HepG2 (cell line): ENCODE data around the gene CA14. TPM values are rescaled to one million over a fixed set of nuclear protein-coding genes. Genes with fewer than 3 reads are reported as not detected.

ENCODE experiments used
- GPN1 ChIP-seq: sonication (generic); formaldehyde crosslinking; IDR thresholded peaks from 2 replicates; pipeline ENCODE4 v1.5.1; 2020; ENCODE audit warnings: missing genetic modification reagents, borderline replicate concordance
- JUN ChIP-seq: sonication (generic); formaldehyde crosslinking; IDR thresholded peaks from 2 replicates; pipeline ENCODE4 v1.4.0; 2020; ENCODE audit warnings: mild to moderate bottlenecking, missing genetic modification reagents
- ONECUT2 ChIP-seq: sonication (generic); formaldehyde crosslinking; IDR thresholded peaks from 2 replicates; pipeline ENCODE4 v1.4.0; 2020; ENCODE audit warnings: missing genetic modification reagents
- SALL1 ChIP-seq: sonication (generic); formaldehyde crosslinking; IDR thresholded peaks from 2 replicates; pipeline ENCODE4 v1.8.0; 2022; ENCODE audit warnings: mild to moderate bottlenecking, missing genetic modification reagents
- TBL1XR1 ChIP-seq: fragments of 150-350 bp; IDR thresholded peaks from 2 replicates; pipeline ENCODE4 v1.6.1; 2014; ENCODE audit warnings: borderline replicate concordance, low read length; ENCODE audit not compliant: partially characterized antibody
- ZKSCAN1 ChIP-seq: fragments of 150-350 bp; IDR thresholded peaks from 2 replicates; pipeline ENCODE4 v1.6.1; 2014; ENCODE audit warnings: low read length
- ZNF446 ChIP-seq: sonication (generic); formaldehyde crosslinking; IDR thresholded peaks from 2 replicates; pipeline ENCODE4 v1.5.0; 2020; ENCODE audit warnings: mild to moderate bottlenecking, missing genetic modification reagents
- polyA plus RNA-seq, 8 experiments: library from polyadenylated mRNA; depleted of rRNA in 3 of 8; stranded (reverse) in 7 of 8; unstranded in 1 of 8; fragments of >200 nt; fragmentation: Illumina TruSeq in 4 of 8; extraction: Trizol in 4 of 8; gene quantifications; 2 replicates each; pipeline versions ENCODE4 v1.2.1 to v1.2.3, GENCODE V29; 2011 to 2016; ENCODE audit warnings: low read depth in 4 of 8, missing spikeins in 1 of 8, mixed read lengths in 1 of 8; ENCODE audit not compliant: insufficient read depth in 1 of 8
- total RNA-seq, 5 experiments: library from RNA; depleted of rRNA; stranded (reverse); fragments of >200 nt; fragmentation: Illumina TruSeq; extraction: Trizol; gene quantifications; 2 replicates each; pipeline ENCODE4 v1.2.3, GENCODE V29; 2016; ENCODE audit warnings: low read depth in 1 of 5
- TF ChIP-seq, protein P1 (sequence below): IDR thresholded peaks from 2 replicates; pipeline ENCODE4 v1.6.1; 2016
- TF ChIP-seq, protein P2 (sequence below): sonication (generic); formaldehyde crosslinking; IDR thresholded peaks from 2 replicates; pipeline ENCODE4 v1.4.0; 2020; ENCODE audit warnings: missing genetic modification reagents, mild to moderate bottlenecking, borderline replicate concordance
- TF ChIP-seq, protein P3 (sequence below): sonication (generic); formaldehyde crosslinking; IDR thresholded peaks from 2 replicates; pipeline ENCODE4 v1.5.1; 2020; ENCODE audit warnings: missing genetic modification reagents, mild to moderate bottlenecking, borderline replicate concordance
- TF ChIP-seq, protein P4 (sequence below): sonication (generic); formaldehyde crosslinking; IDR thresholded peaks from 2 replicates; pipeline ENCODE4; 2020; ENCODE audit warnings: missing genetic modification reagents, mild to moderate bottlenecking, borderline replicate concordance
- TF ChIP-seq, protein P5 (sequence below): sonication (generic); formaldehyde crosslinking; IDR thresholded peaks from 2 replicates; pipeline ENCODE4 v1.5.0; 2020; ENCODE audit warnings: mild to moderate bottlenecking, missing genetic modification reagents

The CA14 gene
- total and polyA plus RNA-seq, 2 of the 13 experiments (the other 11 are each of a cell fraction or from before 2014, with no cell fraction given): 2.4 to 8.5 TPM

DNA sequence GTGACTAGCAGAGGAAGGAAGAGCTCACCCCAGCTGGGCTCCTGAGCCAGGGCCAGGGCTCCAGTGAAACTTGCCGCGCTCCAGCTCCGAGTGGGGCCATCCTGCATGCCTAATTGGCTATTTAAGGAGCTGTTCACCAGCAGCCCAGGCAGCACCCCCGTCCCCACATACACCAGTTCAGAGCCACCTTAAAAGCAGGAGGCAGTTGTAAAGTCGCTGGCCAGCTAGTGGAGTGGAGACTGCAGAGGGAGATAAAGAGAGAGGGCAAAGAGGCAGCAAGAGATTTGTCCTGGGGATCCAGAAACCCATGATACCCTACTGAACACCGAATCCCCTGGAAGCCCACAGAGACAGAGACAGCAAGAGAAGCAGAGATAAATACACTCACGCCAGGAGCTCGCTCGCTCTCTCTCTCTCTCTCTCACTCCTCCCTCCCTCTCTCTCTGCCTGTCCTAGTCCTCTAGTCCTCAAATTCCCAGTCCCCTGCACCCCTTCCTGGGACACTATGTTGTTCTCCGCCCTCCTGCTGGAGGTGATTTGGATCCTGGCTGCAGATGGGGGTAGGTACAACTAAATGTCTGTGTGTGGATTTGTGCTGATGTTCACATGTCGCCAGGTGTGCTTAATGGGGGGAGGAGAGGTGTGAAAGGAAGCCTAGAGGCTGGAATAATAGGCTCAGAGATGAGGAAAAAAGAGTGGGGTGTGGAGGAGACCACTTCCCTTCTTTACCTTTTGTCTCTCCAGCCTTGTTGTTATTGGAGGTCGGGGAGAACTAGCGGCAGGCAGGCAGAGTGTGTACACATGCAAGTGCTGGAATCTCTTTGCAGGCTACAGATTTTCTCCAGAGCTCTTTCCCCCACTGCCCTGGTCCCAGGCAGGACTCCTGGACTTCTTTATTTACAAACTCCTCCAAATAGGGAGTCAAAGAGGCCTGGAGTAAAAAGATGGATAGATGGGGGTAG lies at the start of gene CA14 (continued):
- no peak for TF ChIP-seq GPN1 (CRISPR knock-in tag)
- TF ChIP-seq, protein P1, sequence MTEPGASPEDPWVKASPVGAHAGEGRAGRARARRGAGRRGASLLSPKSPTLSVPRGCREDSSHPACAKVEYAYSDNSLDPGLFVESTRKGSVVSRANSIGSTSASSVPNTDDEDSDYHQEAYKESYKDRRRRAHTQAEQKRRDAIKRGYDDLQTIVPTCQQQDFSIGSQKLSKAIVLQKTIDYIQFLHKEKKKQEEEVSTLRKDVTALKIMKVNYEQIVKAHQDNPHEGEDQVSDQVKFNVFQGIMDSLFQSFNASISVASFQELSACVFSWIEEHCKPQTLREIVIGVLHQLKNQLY (CRISPR knock-in tag): 0 out of 2 replicates have a peak, but pooled peaks have one; percentile 6
- TF ChIP-seq, protein P2, sequence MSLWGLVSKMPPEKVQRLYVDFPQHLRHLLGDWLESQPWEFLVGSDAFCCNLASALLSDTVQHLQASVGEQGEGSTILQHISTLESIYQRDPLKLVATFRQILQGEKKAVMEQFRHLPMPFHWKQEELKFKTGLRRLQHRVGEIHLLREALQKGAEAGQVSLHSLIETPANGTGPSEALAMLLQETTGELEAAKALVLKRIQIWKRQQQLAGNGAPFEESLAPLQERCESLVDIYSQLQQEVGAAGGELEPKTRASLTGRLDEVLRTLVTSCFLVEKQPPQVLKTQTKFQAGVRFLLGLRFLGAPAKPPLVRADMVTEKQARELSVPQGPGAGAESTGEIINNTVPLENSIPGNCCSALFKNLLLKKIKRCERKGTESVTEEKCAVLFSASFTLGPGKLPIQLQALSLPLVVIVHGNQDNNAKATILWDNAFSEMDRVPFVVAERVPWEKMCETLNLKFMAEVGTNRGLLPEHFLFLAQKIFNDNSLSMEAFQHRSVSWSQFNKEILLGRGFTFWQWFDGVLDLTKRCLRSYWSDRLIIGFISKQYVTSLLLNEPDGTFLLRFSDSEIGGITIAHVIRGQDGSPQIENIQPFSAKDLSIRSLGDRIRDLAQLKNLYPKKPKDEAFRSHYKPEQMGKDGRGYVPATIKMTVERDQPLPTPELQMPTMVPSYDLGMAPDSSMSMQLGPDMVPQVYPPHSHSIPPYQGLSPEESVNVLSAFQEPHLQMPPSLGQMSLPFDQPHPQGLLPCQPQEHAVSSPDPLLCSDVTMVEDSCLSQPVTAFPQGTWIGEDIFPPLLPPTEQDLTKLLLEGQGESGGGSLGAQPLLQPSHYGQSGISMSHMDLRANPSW (CRISPR knock-in tag): no peak
- TF ChIP-seq ZNF446 (CRISPR knock-in tag): no peak
- TF ChIP-seq, protein P3, sequence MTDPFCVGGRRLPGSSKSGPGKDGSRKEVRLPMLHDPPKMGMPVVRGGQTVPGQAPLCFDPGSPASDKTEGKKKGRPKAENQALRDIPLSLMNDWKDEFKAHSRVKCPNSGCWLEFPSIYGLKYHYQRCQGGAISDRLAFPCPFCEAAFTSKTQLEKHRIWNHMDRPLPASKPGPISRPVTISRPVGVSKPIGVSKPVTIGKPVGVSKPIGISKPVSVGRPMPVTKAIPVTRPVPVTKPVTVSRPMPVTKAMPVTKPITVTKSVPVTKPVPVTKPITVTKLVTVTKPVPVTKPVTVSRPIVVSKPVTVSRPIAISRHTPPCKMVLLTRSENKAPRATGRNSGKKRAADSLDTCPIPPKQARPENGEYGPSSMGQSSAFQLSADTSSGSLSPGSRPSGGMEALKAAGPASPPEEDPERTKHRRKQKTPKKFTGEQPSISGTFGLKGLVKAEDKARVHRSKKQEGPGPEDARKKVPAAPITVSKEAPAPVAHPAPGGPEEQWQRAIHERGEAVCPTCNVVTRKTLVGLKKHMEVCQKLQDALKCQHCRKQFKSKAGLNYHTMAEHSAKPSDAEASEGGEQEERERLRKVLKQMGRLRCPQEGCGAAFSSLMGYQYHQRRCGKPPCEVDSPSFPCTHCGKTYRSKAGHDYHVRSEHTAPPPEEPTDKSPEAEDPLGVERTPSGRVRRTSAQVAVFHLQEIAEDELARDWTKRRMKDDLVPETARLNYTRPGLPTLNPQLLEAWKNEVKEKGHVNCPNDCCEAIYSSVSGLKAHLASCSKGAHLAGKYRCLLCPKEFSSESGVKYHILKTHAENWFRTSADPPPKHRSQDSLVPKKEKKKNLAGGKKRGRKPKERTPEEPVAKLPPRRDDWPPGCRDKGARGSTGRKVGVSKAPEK (CRISPR knock-in tag): no peak
- no peak for TF ChIP-seq JUN (CRISPR knock-in tag)
- no peak for TF ChIP-seq ONECUT2 (CRISPR knock-in tag)
- no peak for TF ChIP-seq TBL1XR1
- TF ChIP-seq SALL1 (CRISPR knock-in tag): no peak
- TF ChIP-seq, protein P4, sequence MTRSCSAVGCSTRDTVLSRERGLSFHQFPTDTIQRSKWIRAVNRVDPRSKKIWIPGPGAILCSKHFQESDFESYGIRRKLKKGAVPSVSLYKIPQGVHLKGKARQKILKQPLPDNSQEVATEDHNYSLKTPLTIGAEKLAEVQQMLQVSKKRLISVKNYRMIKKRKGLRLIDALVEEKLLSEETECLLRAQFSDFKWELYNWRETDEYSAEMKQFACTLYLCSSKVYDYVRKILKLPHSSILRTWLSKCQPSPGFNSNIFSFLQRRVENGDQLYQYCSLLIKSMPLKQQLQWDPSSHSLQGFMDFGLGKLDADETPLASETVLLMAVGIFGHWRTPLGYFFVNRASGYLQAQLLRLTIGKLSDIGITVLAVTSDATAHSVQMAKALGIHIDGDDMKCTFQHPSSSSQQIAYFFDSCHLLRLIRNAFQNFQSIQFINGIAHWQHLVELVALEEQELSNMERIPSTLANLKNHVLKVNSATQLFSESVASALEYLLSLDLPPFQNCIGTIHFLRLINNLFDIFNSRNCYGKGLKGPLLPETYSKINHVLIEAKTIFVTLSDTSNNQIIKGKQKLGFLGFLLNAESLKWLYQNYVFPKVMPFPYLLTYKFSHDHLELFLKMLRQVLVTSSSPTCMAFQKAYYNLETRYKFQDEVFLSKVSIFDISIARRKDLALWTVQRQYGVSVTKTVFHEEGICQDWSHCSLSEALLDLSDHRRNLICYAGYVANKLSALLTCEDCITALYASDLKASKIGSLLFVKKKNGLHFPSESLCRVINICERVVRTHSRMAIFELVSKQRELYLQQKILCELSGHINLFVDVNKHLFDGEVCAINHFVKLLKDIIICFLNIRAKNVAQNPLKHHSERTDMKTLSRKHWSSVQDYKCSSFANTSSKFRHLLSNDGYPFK (CRISPR knock-in tag): no peak
- TF ChIP-seq, protein P5, sequence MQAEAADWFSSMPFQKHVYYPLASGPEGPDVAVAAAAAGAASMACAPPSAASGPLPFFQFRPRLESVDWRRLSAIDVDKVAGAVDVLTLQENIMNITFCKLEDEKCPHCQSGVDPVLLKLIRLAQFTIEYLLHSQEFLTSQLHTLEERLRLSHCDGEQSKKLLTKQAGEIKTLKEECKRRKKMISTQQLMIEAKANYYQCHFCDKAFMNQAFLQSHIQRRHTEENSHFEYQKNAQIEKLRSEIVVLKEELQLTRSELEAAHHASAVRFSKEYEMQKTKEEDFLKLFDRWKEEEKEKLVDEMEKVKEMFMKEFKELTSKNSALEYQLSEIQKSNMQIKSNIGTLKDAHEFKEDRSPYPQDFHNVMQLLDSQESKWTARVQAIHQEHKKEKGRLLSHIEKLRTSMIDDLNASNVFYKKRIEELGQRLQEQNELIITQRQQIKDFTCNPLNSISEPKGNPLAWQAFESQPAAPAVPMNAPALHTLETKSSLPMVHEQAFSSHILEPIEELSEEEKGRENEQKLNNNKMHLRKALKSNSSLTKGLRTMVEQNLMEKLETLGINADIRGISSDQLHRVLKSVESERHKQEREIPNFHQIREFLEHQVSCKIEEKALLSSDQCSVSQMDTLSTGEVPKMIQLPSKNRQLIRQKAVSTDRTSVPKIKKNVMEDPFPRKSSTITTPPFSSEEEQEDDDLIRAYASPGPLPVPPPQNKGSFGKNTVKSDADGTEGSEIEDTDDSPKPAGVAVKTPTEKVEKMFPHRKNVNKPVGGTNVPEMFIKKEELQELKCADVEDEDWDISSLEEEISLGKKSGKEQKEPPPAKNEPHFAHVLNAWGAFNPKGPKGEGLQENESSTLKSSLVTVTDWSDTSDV (CRISPR knock-in tag): peak; percentile 40; the same call in 1 of the 2 replicates
- 0 out of 2 replicates have a peak, but pooled peaks have one; percentile 37 for TF ChIP-seq ZKSCAN1
